GM10847 (cell line): ENCODE measurements around the gene KHNYN.

ENCODE experiments used
- POLR2A ChIP-seq: IDR thresholded peaks from 2 replicates; pipeline ENCODE4 v1.6.1; 2011; ENCODE audit not compliant: insufficient read length; ENCODE audit errors: extremely low read depth

Gene KHNYN

GRCh38 chr14:24429395-24430142 is at the start of gene KHNYN, which contains the start of gene CBLN3:
Gene KHNYN, plus strand, starts transcription at chr14:24429954. Its CDS starts 777 bp downstream, at chr14:24430731.
Gene CBLN3, minus strand, starts transcription at chr14:24429668. Its CDS starts 614 bp downstream, at chr14:24429054.
- peak; percentile 96 for TF ChIP-seq POLR2A

- no peak for TF ChIP-seq POLR2A
These were observed 48.2 kb upstream of the KHNYN start for GRCh38 chr14:24381363-24382063.

GRCh38 chr14:24382064-24382371 is 47.7 kb upstream of the KHNYN start:
- TF ChIP-seq POLR2A: no peak

GRCh38 chr14:24384169-24384568 is 45.6 kb upstream of the KHNYN start:
- TF ChIP-seq POLR2A: no peak

- no peak for TF ChIP-seq POLR2A
These were observed 44.2 kb upstream of the KHNYN start for GRCh38 chr14:24385524-24385923.

- no peak for TF ChIP-seq POLR2A
These were observed 42.8 kb upstream of the KHNYN start for GRCh38 chr14:24387009-24387345.

- no peak for TF ChIP-seq POLR2A
These were observed 41.1 kb upstream of the KHNYN start for GRCh38 chr14:24388474-24389179.

- TF ChIP-seq POLR2A: no peak
These were observed 40.4 kb upstream of the KHNYN start for GRCh38 chr14:24389226-24389848.

- no peak for TF ChIP-seq POLR2A
These were observed 38.9 kb upstream of the KHNYN start for GRCh38 chr14:24390701-24391468.

- no peak for TF ChIP-seq POLR2A
These were observed 37.2 kb upstream of the KHNYN start for GRCh38 chr14:24392325-24393091.

GRCh38 chr14:24394275-24394674 is 35.5 kb upstream of the KHNYN start:
- no peak for TF ChIP-seq POLR2A

GRCh38 chr14:24395609-24396582 is 33.9 kb upstream of the KHNYN start:
- no peak for TF ChIP-seq POLR2A
